ENCODE data around the gene DRG2.

DNA sequence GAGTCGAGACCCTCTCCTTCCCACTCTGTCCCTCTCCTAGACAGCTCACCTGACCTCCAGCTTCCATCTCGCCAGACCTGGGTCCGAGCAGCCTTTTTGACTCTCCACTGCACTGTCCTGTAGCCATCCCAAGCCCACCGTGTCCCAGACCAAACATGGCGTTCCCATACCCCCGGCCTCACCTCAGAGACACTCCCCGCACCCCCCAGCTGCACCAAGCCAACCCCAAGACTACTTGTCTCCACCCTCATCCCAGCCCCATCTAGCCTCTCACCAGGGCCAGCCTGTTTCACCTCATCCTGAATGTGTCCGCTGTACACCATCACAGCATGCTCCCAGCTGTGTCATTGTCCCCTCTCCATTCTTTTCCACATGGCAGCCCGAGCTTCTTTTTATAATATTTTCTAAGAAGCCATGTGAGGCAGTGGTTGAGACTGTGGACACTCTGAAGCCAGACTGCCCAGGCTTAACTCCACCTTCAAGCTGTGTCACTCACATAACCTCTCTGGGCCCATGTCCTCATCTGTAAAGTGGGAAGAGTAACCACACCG is 22.3 kb downstream of the DRG2 start:
- TF ChIP-seq CTCF (IDR thresholded peaks at IDR 0.05) (no peak), POLR2A (IDR thresholded peaks at IDR 0.05) (no peak)
